Muscle layer of duodenum (tissue), 2 donors: ENCODE results near the gene SAMD4B.

Experiments
- H3K27ac ChIP-seq: one replicate; pipeline ENCODE4 v1.7.0; 2013; ENCODE audit warnings: mild to moderate bottlenecking, low read length
- H3K27me3 ChIP-seq: one replicate; pipeline ENCODE4 v1.7.0; 2013; ENCODE audit warnings: low read depth, mild to moderate bottlenecking, control low read depth, low read length
- H3K36me3 ChIP-seq, 2 donors: one replicate each; pipeline ENCODE4 v1.7.0; 2013; ENCODE audit warnings: low read length in 2 of 2, control low read depth in 1 of 2, mild to moderate bottlenecking in 1 of 2; ENCODE audit not compliant: insufficient read depth in 2 of 2, control insufficient read depth in 1 of 2
- H3K4me1 ChIP-seq, 2 donors: one replicate each; pipeline ENCODE4 v1.7.0; 2013; ENCODE audit warnings: low read length in 2 of 2, mild to moderate bottlenecking in 2 of 2, control low read depth in 1 of 2, moderate library complexity in 1 of 2; ENCODE audit not compliant: insufficient read depth in 2 of 2, control insufficient read depth in 1 of 2
- H3K4me3 ChIP-seq, 2 donors: one replicate each; pipeline ENCODE4 v1.7.0; 2013; ENCODE audit warnings: low read length in 2 of 2, low read depth in 1 of 2, mild to moderate bottlenecking in 1 of 2
- H3K9me3 ChIP-seq, 2 donors: one replicate each; pipeline ENCODE4 v1.7.0; 2013; ENCODE audit warnings: low read length in 2 of 2, control low read depth in 1 of 2, mild to moderate bottlenecking in 1 of 2; ENCODE audit not compliant: control insufficient read depth in 1 of 2
- donor health status: healthy.

Gene SAMD4B

DNA sequence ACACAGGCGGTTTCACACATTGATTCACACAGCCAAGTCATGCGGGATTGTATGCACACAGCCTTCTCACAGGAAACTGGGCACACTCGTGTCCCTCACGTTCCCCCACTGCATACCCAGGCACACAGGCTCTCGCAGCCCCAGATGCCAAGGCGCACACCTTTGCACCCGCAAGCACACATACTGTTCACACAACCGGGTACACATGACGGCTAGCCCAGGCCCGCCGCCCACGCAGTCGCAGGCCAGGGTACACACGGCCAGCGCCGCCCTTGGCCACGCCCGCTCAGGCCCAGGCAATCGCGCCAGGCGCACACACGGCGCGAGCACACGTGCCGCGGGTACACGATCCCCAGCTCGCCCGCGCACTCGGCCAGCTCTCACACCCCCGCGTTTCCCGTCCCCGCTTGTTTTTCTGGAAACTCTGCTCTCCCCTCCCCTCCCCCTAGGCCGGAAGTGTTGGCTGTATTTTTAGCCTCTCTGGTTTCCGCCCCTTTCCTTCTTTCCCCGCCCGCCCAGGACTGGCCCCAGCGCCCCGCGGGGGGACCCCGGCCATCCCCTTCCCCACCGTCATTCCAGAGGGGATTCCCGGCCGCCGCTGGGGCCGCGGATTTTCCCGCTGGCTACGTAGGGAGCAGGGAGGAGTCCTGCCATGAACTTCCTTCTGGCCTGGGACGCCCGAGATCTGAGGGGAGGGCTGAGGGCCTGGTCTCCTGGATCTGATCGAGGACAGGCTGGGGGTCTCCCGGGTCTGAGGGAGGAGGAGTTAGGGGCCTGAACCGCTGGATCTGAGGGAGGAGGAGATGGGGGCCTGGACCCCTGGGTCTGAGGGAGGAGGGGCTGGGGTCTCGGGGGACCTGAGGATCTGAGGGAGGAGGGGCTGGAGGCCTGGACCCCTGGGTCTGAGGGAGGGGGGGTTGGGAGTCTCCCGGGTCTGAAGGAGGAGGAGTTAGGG is 60.4 kb downstream of the SAMD4B start:
- peaks cover 15 to 16% of the 10 kb centered on the region in 2 donors for H3K4me1 ChIP-seq

DNA sequence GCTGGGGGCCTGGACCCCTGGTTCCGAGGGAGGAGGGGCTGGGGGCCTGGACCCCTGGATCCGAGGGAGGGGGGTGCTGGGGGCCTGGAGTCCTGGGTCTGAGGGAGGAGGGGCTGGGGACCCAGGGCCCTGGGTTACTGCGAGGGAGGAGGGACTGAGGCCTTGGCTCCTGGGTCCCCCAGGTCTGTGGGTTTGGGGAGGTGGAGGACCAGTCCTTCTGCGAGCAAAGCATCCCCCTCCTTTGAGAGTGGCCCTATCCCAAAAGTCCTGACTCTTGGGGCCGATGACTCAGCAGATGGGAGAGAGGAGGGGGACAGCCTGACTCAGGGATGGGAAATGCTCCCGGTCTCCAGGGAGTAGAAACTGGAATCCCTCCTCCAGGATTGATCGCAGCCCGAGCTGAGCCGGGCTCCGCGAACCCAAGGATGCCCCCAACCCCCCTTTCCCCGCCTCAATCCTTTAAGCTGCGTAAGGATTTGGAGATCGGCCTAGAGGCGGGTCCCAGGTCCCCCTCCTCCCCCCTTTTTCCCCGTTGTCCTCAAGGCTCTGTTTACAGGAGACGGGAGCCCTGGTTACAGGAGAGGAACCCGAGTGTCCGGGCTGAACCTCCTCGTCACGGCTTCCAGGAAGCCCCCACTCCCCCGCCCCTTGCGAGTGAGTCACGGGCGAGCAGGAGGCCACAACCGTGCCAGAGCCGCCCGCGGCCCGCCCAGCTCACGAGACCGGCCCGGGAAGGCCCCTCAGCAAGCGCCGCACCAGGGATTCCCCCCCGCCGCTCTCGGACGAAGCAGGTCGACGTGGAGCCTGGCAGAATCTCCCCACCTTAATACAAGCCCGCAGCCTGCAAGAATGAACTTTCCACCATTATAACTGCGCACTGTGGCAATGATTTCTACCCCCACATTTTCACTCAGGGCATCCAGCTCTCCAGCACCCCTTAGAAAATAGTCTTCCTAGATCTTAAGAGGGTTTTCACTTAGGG is 61.4 kb downstream of the SAMD4B start:
- Histone ChIP-seq H3K36me3 (peaks cover 13 to 29% of the 10 kb centered on the region in 2 donors), H3K27me3 (no peaks in the 10 kb centered on the region), H3K4me3 (peak overlapping the region; percentile 54 to 64), H3K4me1 (peaks cover 6 to 7% of the 10 kb centered on the region in 2 donors), H3K27ac (peak overlapping the region; percentile 98), H3K9me3 (no peaks in the 10 kb centered on the region)

More for the DNA sequence above, 60.4 kb downstream of the SAMD4B start:
- Histone ChIP-seq H3K27me3 (no peaks in the 10 kb centered on the region), H3K36me3 (peaks cover 3 to 19% of the 10 kb centered on the region in 2 donors), H3K4me3 (peak overlapping the region; percentile 54 to 64), H3K9me3 (no peaks in the 10 kb centered on the region), H3K27ac (peak overlapping the region; percentile 98)

DNA sequence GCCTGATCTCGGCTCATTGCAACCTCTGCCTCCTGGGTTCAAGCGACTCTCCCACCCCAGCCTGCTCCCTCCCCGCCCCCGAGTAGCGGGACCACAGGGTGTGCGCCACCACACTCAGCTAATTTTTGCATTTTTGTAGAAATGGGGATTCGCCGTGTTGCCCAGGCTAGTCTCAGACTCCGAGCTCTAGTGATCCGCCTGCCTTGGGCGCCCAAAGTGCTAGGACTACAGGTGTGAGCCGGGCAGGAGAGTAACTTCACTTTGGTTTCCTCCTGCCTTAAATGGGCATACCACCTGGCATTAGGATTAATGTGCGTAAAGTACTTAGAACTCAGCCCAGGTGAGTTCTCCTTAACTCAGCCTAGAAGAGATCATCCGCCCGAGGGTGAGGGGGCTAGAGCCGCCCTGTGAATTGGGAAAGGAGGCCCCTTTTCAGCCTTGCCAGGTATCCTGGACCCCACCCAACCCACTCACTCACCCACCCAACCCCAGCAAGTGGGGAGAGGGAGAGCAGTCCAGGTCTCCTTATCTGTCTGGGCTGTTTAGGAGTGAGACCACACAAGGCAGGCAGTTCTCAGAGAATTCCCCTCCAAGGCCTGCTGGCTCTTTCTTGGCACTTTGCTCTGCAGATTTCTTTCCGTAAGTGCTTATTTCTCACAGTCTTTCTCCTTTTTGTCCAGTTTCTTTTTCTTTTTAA is 63.2 kb downstream of the SAMD4B start:
- Histone ChIP-seq H3K9me3 (no peaks in the 10 kb centered on the region), H3K4me1 (peaks cover 4 to 7% of the 10 kb centered on the region in 2 donors), H3K36me3 (peaks cover 17 to 28% of the 10 kb centered on the region in 2 donors), H3K4me3 (peak overlapping the region; percentile 2 to 98), H3K27me3 (no peaks in the 10 kb centered on the region), H3K27ac (peak overlapping the region; percentile 97)

DNA sequence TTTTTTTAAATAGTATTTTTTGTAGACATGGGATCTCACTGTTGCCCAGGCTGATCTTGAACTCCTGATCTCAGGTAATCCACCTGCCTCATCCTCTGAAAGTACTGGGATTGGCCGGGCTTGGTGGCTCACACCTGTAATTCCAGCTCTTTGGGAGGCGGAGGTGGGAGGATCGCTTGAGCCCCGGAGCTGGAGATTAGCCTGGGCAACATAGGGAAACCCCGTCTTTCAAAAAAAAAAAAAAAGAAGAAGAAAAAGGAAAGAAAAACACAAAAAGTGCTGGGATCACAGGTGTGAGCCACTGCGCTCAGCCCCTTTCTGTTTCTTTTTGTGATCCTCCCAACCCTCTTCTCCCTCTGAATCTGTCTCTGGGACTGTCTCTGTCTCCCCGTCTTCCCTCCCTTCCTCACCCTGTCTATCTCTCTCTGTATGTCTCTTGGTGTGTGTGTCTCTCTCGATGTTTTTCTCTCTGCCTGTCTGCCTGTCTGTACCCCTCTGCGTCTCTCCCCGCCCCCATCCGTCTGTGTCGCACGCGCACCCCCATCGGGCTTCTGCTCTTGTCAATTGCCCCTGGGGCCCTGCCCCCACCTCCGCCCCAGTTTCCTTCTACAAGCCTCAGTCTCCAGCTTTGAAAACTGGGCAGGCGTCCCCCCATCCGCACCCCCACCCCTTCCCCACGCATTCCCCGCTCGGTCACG is 63.9 kb downstream of the SAMD4B start:
- Histone ChIP-seq H3K4me1 (peaks cover under 1 to 10% of the 10 kb centered on the region in 2 donors), H3K9me3 (no peaks in the 10 kb centered on the region), H3K27me3 (no peaks in the 10 kb centered on the region), H3K27ac (peak overlapping the region; percentile 97), H3K4me3 (peak overlapping the region; percentile 67 to 98), H3K36me3 (peaks cover 17 to 28% of the 10 kb centered on the region in 2 donors)

DNA sequence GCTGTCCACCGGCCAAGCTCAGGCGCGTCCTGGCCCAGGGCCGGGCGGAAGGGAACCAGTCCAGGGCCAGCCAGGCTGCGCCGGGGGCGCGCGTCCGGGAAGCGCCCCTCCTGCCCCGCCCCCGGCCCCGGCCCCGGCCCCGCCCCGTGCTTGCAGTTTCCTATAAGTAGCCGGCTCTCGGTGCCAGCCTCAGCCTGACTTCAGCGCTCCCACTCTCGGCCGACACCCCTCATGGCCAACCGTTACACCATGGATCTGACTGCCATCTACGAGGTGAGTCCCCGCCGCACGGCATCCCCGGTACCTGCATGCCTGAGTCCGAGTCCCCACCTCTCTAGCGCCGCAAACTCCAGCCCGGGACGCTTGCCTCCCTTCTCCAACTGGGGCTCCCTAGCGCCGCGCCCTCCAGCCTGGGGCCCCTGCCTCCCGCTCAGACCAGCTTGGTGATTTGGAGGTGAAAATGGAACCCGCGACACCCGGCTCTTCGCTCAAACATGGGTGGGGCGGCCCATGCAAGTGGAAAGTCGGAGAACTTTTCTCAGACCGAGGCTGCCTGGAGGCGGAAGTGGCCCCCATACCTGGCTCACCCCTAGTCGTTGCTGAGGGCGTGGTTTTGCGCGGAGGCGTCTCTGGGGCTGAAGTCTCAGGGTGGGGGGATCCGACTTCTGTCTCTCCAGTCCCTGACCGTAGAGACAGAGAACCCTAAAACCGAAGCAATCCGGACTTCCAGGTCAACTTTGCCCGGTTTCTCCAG is 64.6 kb downstream of the SAMD4B start, which contains the start of gene ZFP36:
TSS of gene ZFP36 (plus strand) at position 192 of the 754 bp plus-strand sequence. CDS start at position 250, 58 bp downstream.
- H3K4me3 ChIP-seq = peak within 1 kb of the TSS; percentile 98 to 99
- H3K27ac ChIP-seq = peak within 1 kb of the TSS; percentile 99
- H3K4me1 ChIP-seq = peaks cover 0 to 16% of the 10 kb centered on the region in 2 donors
- no peaks in the 10 kb centered on the region for H3K27me3 ChIP-seq
- H3K9me3 ChIP-seq = no peaks in the 10 kb centered on the region
- H3K36me3 ChIP-seq = peaks cover 17 to 28% of the 10 kb centered on the region in 2 donors

DNA sequence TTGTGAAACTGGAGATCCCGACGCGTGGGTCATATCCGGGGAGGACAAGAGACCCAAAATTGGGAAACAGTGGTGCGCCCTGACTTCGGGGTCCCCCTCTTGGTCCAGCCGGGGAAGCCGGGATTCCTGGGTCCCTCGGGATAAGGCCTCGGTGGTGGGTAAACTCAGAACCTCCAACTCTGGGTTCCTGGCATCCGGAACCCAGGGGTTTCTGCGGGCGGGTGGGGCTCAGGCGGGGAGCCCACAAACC is 65.1 kb downstream of the SAMD4B start:
- Histone ChIP-seq H3K4me3 (peak overlapping the region; percentile 98 to 99), H3K27ac (peak overlapping the region; percentile 99), H3K36me3 (peaks cover 17 to 28% of the 10 kb centered on the region in 2 donors), H3K27me3 (no peaks in the 10 kb centered on the region), H3K4me1 (peaks cover 0 to 16% of the 10 kb centered on the region in 2 donors), H3K9me3 (no peaks in the 10 kb centered on the region)

DNA sequence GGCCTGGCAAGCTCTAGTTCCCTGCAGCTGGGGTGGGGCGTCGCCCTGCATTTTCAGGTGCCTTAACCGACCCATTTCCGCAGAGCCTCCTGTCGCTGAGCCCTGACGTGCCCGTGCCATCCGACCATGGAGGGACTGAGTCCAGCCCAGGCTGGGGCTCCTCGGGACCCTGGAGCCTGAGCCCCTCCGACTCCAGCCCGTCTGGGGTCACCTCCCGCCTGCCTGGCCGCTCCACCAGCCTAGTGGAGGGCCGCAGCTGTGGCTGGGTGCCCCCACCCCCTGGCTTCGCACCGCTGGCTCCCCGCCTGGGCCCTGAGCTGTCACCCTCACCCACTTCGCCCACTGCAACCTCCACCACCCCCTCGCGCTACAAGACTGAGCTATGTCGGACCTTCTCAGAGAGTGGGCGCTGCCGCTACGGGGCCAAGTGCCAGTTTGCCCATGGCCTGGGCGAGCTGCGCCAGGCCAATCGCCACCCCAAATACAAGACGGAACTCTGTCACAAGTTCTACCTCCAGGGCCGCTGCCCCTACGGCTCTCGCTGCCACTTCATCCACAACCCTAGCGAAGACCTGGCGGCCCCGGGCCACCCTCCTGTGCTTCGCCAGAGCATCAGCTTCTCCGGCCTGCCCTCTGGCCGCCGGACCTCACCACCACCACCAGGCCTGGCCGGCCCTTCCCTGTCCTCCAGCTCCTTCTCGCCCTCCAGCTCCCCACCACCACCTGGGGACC is 65.6 kb downstream of the SAMD4B start:
- no peaks in the 10 kb centered on the region for H3K9me3 ChIP-seq
- peaks cover 17 to 27% of the 10 kb centered on the region in 2 donors for H3K36me3 ChIP-seq
- H3K27me3 ChIP-seq = no peaks in the 10 kb centered on the region
- peak overlapping the region; percentile 99 for H3K27ac ChIP-seq
- peaks cover 0 to 16% of the 10 kb centered on the region in 2 donors for H3K4me1 ChIP-seq
- peak overlapping the region; percentile 98 to 99 for H3K4me3 ChIP-seq

DNA sequence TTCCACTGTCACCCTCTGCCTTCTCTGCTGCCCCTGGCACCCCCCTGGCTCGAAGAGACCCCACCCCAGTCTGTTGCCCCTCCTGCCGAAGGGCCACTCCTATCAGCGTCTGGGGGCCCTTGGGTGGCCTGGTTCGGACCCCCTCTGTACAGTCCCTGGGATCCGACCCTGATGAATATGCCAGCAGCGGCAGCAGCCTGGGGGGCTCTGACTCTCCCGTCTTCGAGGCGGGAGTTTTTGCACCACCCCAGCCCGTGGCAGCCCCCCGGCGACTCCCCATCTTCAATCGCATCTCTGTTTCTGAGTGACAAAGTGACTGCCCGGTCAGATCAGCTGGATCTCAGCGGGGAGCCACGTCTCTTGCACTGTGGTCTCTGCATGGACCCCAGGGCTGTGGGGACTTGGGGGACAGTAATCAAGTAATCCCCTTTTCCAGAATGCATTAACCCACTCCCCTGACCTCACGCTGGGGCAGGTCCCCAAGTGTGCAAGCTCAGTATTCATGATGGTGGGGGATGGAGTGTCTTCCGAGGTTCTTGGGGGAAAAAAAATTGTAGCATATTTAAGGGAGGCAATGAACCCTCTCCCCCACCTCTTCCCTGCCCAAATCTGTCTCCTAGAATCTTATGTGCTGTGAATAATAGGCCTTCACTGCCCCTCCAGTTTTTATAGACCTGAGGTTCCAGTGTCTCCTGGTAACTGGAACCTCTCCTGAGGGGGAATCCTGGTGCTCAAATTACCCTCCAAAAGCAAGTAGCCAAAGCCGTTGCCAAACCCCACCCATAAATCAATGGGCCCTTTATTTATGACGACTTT is 66.4 kb downstream of the SAMD4B start:
- Histone ChIP-seq H3K9me3 (no peaks in the 10 kb centered on the region), H3K4me3 (peak overlapping the region; percentile 98 to 99), H3K4me1 (peaks cover 0 to 16% of the 10 kb centered on the region in 2 donors)

More for the DNA sequence above, 66.4 kb downstream of the SAMD4B start:
- Histone ChIP-seq H3K27me3 (no peaks in the 10 kb centered on the region), H3K27ac (peak overlapping the region; percentile 99), H3K36me3 (peaks cover 17 to 22% of the 10 kb centered on the region in 2 donors)
